GM19468 (cell line): ENCODE data around the gene FAR2.

Source experiments
- ATAC-seq: cut with Tn5 transposase; IDR thresholded peaks from one replicate; pipeline ENCODE4 v1.9.1; 2021; ENCODE audit warnings: mild to moderate bottlenecking, moderate library complexity, moderate number of reproducible peaks; ENCODE audit not compliant: unreplicated experiment; ENCODE audit errors: extremely low read depth

Gene FAR2

GRCh38 chr12:29200586-29200985 lies 51.5 kb downstream of the FAR2 start:
- no peak for ATAC-seq

- no peak for ATAC-seq
Measured at GRCh38 chr12:29201296-29201695, 52.2 kb downstream of the FAR2 start.

GRCh38 chr12:29201746-29202145 lies 52.7 kb downstream of the FAR2 start:
- no peak for ATAC-seq

- no peak for ATAC-seq
Measured at GRCh38 chr12:29204521-29204920, 55.4 kb downstream of the FAR2 start.

- no peak for ATAC-seq
Measured at GRCh38 chr12:29207120-29207519, 58.0 kb downstream of the FAR2 start.

GRCh38 chr12:29208060-29208459 lies 59.0 kb downstream of the FAR2 start:
- ATAC-seq, result no peak

- ATAC-seq, result no peak
Measured at GRCh38 chr12:29208936-29209701, 60.0 kb downstream of the FAR2 start.

GRCh38 chr12:29211696-29212095 lies 62.6 kb downstream of the FAR2 start:
- no peak for ATAC-seq

GRCh38 chr12:29212682-29213403 lies 63.8 kb downstream of the FAR2 start:
- no peak for ATAC-seq

GRCh38 chr12:29216266-29216665 lies 67.2 kb downstream of the FAR2 start:
- ATAC-seq, result no peak

GRCh38 chr12:29216797-29217575 lies 67.9 kb downstream of the FAR2 start:
- no peak for ATAC-seq

GRCh38 chr12:29220632-29221336 lies 71.7 kb downstream of the FAR2 start:
- ATAC-seq, result no peak

GRCh38 chr12:29222200-29222599 lies 73.1 kb downstream of the FAR2 start:
- no peak for ATAC-seq

GRCh38 chr12:29223426-29223825 lies 74.3 kb downstream of the FAR2 start:
- no peak for ATAC-seq

GRCh38 chr12:29223956-29224543 lies 75.0 kb downstream of the FAR2 start:
- no peak for ATAC-seq

- ATAC-seq, result no peak
Measured at GRCh38 chr12:29224572-29224971, 75.5 kb downstream of the FAR2 start.

GRCh38 chr12:29225834-29226233 lies 76.8 kb downstream of the FAR2 start:
- ATAC-seq, result no peak

- no peak for ATAC-seq
Measured at GRCh38 chr12:29226616-29227015, 77.5 kb downstream of the FAR2 start.

GRCh38 chr12:29228474-29229157 lies 79.5 kb downstream of the FAR2 start:
- ATAC-seq, result no peak

- ATAC-seq, result no peak
Measured at GRCh38 chr12:29229158-29229505, 80.1 kb downstream of the FAR2 start.
